Hematopoietic multipotent progenitor cell treated with erythropoietin and hydrocortisone succinate and interleukin-3 and kit ligand, for 15 days (in vitro differentiated cells): ENCODE data around the gene MPRIP.
A peak's percentile ranks its signal among the peaks of the same experiment; 100 is the strongest.

Experiments used
- DNase-seq: peaks from one replicate; pipeline ENCODE4 v3.0.0-alpha.2; 2015; ENCODE audit warnings: low spot score

The MPRIP gene

DNA sequence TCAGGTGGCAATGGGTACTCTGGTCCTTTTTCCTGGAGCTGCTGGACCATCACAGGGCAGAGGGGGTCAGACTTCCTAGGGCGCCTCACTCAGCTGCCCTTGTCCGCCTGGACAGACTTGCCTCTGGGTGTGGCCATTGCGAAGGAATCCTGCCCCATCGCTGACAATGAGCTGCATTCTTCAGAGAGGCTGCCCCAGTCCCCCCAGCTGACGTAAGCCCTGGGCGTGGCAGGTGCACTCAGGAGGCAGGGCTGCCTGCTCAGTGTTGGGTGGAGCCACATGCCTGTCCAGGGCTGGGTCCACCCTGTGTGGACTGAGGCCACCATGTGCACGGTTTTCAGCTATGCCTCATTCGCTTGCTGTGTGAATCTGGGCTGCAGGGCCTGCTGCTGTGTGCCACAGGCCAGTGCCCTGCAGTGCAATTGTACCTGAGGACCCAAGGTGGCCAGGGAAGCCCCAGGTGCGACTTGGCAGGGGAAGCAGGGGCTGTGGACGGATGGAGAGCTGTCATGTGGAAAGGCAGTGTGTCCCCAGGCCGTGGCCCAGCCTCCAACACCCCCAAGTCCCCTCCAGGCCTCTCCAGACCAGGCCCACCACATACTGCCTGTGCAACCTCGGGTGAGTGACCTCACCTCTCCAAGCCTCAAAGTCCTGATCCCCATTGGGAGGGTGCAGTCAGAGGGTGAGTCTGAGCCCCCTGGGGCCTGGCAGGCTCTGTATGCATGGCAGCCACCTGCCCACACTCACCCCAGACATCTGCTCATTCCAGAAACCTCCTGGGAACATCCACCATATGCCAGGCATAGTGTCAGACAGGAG is 14.0 kb upstream of the MPRIP start:
- DNase-seq, result peak; percentile 37

GRCh38 chr17:17028878-17029535 is 13.2 kb upstream of the MPRIP start:
- DNase-seq, result no peak

DNA sequence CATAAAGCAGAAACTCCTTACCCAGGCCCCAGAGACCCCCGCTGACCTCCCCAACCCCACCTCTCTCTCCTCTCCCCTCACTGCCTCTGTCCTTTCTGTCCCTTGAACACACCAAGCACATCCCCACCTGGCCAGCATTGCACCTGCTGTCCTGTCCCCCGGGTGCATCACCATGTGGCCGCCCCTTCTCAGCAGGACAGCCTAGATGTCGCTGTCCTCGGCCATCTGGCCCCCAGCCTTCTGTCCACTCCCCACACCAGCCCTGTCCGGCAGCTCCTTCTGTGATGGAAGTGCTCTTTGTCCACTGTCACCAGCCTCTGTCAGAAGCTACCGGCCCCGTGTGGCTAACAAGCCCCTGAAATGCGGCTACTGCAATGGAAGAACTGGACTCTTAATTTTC is 12.3 kb upstream of the MPRIP start:
- no peak for DNase-seq

- DNase-seq, result no peak
Observed at GRCh38 chr17:17030515-17031211, 11.6 kb upstream of the MPRIP start.

DNA sequence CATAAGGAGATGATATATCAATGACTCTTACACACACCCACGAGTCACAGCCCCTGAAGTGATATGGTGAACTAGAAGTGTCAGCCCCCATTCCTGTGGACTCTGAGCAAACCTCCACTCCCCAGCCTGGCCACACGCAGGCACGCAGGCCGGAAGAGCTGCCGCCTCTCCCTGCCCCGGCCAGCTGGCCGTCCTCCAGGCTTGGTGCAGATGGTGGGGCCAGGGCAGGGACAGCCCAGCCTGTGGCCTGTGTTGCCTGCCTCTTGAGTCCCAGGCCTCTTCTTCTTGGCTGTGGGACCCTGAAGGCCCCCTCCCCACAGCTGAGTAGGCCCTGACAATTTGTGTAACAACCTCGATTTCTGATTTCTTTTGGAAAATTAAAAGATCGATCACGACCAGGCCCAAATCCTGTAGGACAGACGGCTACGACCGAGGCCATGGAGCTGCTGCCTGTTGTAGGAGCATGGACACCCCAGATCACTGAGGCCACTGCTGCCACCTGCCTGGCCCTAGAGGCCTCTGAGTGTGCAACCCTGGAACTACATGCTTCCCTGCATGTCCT is 10.0 kb upstream of the MPRIP start:
- DNase-seq, result no peak

DNA sequence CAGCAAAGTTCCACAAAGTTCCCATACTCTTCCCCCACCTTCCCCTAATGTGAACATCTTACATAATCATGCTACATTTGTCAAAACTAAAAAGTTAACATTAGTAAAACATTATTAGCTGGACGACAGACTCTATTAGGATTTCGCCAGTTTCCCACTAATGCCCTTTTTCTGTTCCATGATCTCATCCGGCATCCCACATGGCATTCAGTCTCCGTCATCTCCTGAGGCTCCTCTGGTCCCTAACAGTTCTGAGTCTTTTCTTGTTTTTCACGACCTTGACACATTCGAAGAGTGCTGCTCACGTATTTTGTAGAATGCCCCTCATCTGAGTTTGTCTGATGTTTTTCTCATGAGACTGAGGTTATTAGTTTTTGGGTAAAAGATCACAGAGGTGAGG is 8.8 kb upstream of the MPRIP start:
- no peak for DNase-seq

DNA sequence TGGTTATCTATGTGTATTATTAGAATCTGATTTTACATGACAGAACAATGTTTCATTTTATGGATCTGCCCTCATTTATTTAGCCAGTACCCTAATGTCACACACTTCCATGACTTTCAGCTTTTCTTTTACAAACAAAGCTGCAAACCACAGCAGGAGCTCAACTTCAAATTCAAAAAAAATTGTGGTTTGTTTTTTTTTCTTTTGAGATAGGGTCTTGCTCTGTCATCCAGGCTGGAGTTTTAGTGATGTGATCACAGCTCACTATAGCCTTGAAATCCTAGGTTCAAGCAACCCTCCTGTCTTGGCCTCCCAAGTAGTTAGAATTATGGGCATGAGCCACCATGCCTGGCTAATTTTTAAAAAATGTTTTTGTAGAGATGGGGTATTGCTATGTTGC is 8.2 kb upstream of the MPRIP start:
- DNase-seq, result no peak

DNA sequence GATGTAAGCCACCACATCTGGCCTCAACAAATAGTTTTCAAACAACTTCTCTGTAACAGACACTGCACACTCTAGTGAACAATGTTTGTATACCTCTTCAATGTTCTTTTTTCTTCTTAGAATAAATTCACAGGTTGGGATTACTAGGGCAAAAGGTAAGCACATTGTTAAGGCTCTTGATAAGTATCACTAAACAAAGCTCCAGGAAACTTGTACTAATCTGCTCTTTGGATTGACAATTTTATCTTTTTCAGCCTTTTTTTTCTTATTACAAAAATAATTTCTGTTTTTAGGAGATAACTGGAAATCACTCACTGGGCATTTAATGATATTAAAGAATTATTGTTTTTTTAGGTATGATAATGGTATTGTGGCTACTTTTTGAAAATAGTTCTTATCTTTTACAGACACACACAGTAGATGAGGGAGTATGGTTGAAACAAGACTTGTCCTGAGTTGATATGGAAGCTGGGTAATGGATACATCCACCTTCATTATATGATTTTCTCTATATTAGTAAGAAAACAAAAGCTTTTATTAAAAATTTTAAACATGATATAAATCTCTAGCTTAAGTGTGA is 7.7 kb upstream of the MPRIP start:
- DNase-seq, result no peak

DNA sequence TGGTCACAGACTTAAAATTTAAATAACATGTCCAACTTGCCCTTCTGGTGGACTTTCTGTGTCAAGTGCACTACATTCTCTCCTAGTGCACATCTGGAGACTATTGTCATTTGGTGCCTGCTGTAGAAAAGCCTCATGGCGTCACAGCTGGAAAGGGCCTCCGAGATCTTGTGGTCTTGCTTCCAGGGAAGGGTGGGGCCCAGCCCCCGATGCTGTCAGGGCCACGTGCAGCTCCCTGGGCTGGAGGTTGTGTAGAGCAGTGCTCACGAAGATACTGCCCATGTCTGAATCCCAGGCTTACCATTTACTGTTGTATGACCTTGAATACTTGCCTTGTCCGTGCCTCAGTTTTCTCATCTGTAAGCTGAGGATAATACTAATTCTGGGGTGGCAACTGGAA is 6.8 kb upstream of the MPRIP start:
- no peak for DNase-seq

DNA sequence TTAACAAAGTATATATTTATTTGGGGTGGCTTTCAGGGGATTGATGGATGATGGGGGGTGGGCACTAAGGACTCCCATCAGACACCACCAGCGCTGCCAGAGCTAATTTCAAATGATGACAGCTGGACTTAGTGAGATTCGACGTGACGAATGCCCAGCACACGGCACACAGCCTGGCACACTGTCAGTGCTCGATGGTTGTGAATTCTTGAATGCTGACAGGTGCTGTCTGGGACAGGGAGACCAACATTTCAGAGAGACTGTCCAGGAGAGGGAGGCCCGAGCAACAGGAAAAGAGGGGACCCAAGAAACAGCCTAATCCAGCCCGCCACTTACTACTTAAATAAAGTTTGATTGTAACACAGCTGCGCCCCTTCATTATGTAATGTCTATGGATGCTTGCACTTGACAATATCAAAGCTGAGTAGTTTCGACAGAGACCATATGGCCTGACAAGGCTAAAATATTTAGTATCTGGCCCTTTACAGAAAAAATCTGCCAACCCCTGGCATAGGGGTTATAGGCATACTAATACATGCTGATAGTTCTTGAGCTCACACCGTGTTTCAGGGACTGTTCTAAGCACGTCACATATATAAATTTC is 6.2 kb upstream of the MPRIP start:
- DNase-seq, result no peak

DNA sequence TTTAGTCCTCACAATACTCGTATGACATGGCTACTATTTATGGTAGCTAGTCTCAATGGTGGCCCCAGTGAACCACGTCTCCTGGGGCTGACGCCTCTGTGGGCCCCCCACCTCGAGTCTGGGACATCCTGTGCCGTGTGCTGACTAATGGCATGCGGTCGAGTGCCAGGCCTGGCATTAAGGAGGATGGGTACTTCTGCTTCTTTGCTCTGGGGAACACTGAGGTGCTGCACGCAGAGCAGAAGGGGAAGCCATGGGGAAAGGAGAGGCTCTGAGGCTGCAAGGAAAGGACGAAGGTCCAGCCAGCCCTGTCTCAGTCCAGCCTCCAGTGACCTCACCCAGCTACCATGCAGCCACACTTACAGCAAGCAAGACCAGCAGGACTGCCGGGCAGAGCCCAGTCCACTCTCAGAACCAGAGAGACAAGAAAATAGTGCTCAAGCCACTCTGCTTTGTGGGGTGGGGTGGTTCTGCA is 5.7 kb upstream of the MPRIP start:
- DNase-seq, result no peak

GRCh38 chr17:17039911-17040310 is 2.3 kb upstream of the MPRIP start:
- DNase-seq, result no peak

DNA sequence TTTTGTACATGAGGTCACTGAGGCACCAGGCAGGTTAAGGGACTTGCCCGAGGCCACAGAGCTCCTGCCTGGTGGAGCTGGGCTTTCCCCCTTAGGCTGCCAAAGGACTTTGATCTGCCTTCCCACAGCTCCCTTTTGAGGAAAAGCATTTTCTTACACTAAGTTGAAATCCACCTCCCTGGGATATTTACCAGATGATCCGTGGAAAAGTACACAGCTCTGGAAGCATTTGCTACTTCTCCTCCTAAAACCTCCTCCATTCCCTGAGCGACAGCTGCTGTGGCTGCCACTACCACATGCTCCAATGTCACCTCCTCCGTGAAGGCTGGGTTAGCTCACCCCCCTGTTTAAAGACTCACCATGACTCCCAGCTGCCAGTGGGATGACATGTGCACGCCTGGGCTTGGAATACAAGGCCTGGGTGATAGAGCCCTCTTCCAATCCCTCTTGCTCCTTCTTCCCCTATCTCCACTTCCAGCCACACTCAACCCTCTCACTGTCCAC is 1.2 kb upstream of the MPRIP start:
- DNase-seq, result no peak

DNA sequence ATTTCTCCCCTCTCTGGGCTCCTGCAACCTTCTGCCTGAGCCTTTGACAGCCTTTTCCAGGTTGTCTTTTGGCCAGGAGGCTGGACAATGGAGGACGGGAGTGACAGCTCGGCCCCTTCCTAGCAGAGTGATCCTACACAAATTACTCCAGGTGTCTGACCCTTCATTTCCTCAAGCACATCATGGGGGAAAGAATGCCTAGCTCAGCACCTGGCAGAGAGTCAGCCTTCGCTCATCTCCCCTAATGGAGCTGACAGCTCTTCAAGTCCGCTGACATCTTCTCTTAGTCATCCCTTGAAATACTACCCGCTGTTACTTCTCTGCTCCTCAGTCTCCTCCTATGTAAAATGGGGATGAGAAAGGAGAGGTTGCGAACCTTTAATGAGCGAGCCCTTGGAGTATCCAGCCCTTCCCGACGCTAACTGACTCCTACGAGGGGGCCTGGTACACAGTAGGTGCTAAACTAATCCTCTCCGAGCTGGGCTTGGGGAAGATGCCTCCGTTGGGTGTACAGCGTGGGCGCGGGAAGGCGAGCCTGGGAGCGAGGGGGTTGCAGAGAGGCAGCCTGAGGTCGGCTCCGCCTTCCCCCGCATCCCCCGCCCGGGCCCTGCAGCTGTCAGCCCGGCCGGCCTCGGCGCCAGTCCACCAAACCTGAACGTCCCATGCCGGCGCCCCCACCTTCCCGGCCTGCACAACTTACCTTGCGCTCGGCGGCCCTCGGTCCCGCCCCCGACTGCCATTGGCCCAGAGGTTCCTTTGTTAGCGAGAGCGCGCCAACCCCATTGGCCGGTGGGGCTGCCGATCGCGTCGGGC is 480 bp upstream of the MPRIP start:
- DNase-seq, result peak; percentile 92

DNA sequence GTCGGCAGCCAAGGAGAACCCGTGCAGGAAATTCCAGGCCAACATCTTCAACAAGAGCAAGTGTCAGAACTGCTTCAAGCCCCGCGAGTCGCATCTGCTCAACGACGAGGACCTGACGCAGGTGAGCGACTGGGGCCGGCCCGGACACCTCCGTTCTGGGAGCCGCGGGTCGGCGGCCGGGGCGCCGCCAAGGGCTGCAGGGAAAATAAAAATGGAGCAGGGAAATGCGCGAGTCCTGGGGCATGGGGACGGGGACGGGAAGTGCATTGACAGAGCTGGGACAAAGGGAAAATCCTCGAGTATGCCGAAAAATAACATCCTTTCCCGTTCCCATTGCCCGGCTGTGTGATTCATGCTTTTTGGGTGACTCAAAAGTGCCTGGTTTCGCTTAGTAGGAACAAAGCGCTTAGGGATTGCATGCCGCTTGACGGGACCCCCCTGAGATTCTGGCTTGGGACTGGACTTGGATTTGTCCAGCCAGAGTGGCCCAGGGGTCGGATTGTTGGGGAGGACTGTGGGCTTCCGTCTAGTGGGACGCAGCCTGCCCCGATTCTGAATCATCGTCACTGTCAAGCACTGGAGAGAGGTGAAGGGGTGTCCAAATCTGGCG is 699 bp downstream of the MPRIP start:
- peak; percentile 23 for DNase-seq

- peak; percentile 35 for DNase-seq
Observed at GRCh38 chr17:17043461-17044271, 1.4 kb downstream of the MPRIP start.

GRCh38 chr17:17044846-17045561 is 2.7 kb downstream of the MPRIP start:
- DNase-seq, result no peak

- DNase-seq, result no peak
Observed at GRCh38 chr17:17048106-17048505, 5.8 kb downstream of the MPRIP start.
